Amniotic epithelial cell (primary cell): ENCODE measurements around the gene ZNF658.
A peak's percentile ranks its signal among the peaks of the same experiment; 100 is the strongest.
"Not testable (repeated sequence)": the region's sequence is repeated elsewhere in the genome, so short reads cannot be mapped to it uniquely, and the experiment has no call there.

ENCODE experiments used
- DNase-seq: peaks from one replicate; pipeline ENCODE4 v3.0.0-alpha.2; 2010; ENCODE audit warnings: low read depth

ZNF658 gene

DNA sequence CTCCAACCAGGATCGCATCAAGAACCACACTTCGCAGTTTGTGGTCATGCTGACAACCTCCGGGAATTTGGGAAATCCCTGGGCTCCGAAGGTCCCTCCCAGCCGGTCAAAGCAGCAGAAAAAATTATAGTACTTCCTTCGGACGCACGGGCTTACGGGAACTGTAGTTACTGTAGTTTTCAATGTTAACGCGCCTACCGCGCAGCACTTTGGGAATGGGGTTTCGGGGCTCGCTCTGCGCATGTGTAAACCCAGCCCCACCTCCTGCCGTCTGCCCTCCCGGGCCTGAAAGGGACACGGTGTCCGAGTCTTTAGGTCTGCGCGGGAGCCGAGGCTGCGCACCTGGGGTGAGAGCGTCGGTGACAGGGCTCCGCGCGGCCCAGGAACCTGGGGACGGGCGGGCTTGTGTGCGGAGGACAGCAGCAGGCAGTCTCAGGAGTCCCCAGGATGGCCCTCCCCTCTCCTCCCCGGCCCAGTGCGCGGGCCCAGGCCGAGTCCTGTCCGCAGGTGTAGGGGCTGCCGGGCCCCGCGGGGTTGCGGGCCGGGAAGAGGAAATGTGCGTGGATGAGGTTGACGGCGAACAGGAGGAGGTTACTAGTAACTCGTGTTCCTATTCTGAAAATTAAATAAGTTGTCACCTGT, at the start of gene ZNF658:
TSS of gene ZNF658 (plus strand) at position 236 of the 642 bp plus-strand sequence. CDS start 2,837 bp downstream, outside the sequence.
- DNase-seq = peak; percentile 88

DNA sequence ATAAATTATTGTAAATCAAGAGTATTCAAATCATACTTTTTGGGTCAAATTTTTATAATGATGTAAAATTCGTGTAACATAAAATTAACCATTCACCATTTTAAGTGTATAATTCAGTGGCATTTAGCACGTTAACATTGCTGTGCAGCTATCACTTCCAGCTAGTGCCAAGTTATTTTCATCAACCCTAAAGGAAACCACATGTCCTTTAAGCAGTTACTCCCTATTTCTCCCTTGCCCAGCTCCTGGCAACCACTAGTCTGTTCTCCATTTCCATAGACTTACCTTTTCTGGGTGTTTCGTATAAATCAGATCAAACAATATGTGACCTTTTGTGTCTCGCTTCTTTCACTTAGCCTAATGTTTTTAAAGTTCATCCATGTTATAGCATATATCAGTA, 38.8 kb upstream of the ZNF658 start:
- DNase-seq = not testable (repeated sequence)

DNA sequence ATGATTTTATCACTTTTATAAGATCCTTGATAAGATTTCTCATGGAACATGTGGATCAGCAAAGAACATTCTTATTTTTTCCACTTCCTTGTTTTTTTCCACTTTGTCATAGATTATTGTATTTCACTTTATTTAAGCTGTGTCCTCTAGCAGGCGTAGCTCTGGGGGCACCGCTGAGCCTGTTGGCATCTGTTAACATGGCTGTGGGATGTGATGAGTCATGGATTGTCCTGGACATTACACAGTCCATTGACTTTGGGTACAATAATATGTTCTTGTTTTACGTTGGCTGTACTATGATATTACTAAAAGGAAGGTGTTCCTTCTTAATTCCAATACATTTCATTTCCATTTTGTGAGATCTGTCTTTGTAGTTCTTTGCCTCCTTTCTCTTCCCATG, 31.9 kb upstream of the ZNF658 start:
- DNase-seq = not testable (repeated sequence)

DNA sequence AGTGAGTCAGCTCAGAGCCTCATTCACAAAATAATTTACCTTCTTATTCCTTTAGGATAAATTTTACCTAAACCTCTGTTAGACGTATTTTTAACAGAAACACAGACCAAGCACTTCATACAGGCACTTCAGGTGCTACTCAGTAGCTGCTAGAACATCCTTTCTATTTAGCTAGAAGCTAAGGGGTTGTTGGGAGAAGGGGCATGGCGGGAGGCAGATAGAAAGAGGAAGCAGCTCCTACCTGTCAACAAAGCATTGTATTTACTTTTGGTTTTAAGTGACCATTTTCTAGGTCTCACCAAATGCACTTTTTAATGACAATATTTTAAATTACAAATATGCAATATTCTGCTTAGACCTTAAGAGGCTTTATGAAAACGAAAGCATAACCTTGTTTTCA, 19.9 kb upstream of the ZNF658 start:
- DNase-seq = not testable (repeated sequence)

DNA sequence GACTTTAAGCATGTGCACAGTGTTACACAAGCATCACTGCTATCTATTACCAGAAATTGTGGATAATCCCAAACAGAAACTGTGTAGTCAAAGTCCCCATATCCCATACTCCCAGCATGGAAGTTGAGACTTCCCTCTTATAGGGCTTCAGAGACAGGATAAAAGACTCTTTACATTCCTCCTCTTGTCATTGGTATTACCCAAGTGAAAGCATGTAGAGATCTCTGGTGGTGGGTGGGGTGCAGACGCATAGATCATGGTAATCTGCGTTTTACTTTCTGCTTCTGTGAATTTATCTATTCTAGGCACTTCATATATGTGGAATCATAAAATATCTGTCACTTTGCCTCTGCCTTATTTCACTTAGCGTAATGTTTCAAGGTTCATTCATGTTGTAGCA, 18.7 kb upstream of the ZNF658 start:
- not testable (repeated sequence) for DNase-seq

DNA sequence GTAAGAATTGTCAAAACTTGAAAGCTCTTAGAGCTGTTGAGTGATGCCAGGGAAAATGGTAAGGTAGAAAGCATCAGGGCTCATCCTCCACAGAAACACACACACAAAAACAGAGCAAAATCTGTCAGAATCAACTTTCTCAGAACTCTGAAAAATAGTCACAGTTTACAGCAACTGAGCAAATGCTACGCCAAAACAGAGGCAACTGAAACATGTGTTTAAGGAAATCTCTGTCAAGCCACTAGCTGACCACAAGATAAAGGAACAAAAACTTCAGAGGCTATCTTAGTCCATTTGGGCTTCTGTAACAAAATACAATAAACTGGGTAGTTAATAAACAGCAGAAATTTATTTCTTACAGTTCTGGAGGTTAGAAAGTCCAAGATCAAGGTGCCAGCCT, 10.2 kb upstream of the ZNF658 start:
- DNase-seq = not testable (repeated sequence)

DNA sequence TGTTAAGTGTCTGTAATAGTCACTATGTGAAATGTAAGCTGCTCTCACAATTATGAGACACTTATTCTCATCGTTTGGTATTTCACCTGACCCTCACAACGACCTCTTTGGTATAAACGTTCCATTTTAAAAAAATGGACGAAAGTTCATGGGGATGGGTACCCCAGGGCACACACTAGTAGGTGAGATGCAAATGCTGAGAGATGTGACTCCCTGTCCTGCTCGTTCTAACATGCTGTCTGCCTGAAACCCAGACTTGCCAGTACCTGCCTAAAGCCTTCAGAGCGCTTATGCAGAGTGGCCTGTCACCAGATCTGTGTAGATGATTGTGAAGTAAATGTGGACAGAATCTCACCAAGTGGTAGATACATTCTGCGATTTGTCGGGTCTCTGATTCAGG, 616 bp downstream of the ZNF658 start:
- DNase-seq = not testable (repeated sequence)

DNA sequence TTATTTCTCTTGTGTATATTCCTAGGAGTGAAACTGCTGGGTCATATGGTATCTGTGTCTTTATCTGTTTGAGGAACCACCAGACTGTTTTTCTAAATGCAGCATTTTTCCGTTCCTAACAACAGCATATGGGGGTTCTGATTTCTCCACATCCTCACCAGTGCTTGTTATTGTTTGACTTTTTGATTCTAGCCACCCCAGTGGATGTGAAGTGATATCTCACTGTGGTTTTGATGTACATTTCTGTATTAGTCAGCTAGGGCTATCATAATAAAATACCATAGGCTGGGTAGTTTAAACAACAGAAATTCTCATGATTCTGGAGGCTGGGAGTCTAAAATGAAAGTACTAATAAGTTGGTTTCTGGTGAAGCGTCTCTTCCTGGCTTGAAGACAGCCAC, 9.0 kb downstream of the ZNF658 start:
- peak; percentile 28 for DNase-seq

DNA sequence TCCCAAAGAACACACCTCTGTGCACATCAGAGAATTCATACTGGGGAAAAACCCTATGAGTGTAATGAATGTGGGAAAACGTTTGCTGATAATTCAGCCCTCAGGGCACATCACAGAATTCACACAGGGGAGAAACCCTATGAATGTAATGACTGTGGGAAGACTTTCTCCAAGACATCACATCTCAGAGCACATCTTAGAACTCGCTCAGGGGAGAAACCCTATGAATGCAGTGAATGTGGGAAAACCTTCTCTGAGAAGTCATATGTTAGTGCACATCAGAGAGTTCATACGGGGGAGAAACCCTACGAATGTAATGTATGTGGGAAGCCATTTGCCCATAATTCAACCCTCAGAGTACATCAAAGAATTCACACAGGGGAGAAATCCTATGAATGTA, 19.5 kb downstream of the ZNF658 start:
- DNase-seq = not testable (repeated sequence)

DNA sequence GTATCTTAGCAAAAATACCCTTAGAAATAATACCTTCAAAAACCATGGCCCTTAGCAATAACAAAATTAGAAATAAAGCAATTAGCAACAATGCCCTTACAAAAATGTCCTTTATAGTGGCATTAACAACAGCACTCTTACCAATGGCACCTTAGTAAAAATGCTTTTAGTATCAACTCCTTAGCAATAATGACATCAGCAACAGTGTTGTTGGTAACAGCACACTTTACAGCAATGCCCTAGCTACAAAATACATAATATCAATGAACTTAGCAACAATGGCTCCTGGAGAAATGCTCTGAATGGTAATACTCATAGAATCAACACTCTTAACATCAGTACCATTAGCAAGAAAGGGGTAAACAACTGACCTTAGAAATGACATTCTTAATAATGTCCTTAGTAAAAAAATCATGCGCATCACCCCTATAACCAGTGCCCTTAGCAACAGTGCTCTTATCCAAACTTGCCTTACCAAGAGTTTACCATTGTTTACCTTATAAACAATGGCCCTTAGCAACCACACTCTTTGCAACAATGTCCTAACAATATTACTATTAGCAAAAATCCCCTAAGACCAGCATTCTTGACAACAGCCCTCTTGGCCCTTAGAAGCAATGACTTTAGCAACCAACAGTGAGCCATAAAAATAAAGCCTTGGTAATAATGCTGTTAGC, 35.8 kb downstream of the ZNF658 start:
- not testable (repeated sequence) for DNase-seq

DNA sequence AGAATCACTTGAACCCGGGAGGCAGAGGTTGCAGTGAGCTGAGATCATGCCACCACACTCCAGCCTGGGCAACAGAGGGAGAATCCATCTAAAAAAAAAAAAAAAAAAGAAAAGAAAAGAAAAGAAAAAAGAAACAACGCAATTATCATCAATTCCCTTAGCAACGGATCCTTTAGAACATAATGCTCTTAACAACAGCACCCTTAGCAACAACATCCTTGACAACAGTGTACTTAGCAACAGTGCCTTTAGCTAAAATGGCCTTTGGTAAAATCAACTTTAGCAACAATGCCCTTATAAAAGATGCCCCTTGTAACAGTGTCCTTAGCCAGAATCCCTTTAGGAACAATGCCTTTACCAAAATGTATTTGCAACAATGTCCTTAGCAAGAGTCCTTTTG, 37.1 kb downstream of the ZNF658 start:
- not testable (repeated sequence) for DNase-seq

DNA sequence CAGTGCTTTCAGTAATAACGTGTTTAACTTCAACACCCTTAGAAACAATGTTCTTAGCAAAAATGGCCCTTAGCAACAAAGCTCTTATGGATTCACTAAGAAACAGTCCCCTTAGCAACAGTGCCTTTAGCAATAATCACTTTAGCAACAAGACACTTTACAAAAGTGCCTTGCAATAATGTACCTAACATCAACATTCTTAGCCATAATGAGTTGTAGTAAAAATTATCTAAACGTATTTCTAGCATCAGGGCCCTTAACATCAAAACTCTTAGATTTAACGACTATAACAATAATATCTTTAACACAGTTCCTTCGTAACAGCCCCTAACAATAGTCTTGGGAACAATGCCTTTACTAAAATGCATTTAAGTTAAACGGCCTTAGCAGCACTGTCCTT, 37.8 kb downstream of the ZNF658 start:
- not testable (repeated sequence) for DNase-seq

DNA sequence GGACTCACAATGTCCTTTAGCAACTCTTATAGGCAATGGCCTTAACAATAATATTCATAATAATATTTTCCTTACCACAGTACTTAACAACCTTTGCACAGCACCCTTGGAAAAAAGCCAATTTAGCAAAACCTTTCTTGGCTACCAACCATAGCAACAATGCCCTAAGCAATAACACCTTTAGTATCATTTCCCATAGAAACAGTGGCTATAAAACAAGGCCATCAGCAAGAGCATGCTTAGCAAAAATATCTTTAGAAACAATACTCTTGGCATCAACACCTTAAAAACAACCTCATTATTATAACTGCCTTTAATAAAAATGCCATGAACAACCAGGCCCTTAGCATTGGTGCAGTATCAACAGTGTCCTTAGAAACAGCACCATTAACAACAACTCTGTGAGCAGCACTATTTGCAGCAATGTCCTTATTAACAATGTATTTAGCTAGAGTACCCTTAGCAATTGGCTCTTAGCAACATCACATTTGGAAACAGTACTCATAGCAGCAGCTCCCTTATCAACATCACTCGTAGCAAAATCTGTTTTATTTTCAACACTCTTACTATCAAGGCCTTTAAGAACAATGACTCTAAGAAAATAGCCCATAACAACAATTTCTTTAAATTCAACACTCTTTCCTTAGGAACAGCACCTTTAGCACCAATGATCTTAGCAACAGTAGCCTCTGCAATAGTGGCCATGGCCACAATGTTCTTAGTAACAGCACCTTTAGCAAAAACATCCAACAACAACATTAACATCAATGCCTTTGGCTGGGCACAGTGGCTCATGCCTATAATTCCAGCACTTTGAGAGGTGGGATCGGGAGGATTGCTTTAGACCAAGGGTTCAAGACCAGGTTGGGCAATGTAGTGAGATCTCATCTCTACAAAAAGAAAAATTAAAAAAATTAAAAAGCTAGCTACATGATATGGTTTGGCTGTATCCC, 39.6 kb downstream of the ZNF658 start:
- not testable (repeated sequence) for DNase-seq

DNA sequence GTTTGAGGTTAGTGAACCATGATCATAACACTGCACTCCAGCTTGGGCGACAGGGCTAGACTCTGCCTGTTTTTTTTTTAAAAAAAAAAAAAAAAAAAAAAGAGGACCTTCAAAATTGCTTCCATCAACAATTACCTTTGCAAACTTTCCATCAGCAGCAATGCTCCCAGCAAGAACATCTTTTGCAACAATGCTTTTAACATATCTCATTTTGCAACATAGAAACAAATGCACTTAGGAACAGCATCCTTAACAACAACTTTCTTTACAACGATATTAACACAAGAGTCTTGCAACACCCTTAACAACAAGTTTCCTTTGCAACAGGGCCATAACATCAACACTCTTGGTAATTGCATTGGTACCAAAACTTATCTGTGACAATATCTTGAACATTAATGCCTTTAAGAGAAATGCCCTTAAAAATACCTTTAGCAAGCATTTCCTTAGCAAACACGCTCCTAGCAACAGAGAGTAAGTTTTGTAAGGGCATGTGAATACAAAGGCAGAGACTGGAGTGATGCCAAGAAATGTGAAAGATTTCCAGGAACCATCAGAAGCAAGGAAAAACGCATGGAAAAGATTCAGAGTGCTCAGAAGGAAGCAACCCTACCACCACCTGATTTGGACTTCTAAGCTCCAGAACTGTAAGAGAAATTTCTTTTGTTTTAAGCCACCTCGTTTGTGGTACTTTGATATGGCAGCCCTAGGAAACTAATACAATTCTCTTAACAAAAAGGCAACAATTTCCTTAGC, 42.1 kb downstream of the ZNF658 start:
- peak; percentile 36 for DNase-seq

DNA sequence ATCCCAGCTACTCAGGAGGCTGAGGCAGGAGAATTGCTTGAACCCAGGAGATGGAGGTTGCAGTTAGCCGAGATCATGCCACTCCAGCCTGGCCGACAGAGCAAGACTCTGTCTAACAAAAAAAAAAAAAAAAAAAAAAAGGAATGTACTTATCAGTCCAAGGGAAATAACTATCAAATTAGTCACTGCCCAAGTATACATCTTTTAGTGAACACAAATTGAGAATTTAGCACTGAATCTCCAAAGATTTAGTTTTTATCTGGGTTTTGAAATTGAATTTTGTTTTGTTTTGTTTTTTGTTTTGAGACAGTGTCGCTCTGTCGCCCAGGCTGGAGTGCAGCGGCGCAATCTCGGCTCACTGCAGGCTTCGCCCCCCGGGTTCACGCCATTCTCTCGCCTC, 52.1 kb downstream of the ZNF658 start:
- peak; percentile 44 for DNase-seq
